Stimulated activated CD4-positive, alpha-beta T cell treated with anti-CD3 and anti-CD28 coated beads, Interleukin-4, amount 100 ng/mL, for 24 hours (primary cell): ENCODE data around the gene KRT26.

Experiments
- DNase-seq: peaks from one replicate; pipeline ENCODE4 v3.0.0-alpha.2; 2020

KRT26 gene

GRCh38 chr17:40724656-40725055 is 47.3 kb downstream of the KRT26 start:
- no peak for DNase-seq

- no peak for DNase-seq
Measured at GRCh38 chr17:40722241-40722640, 49.8 kb downstream of the KRT26 start.

- DNase-seq, result no peak
Measured at GRCh38 chr17:40720899-40721298, 51.1 kb downstream of the KRT26 start.

- DNase-seq, result no peak
Measured at GRCh38 chr17:40718930-40719329, 53.1 kb downstream of the KRT26 start.

- no peak for DNase-seq
Measured at GRCh38 chr17:40717776-40718175, 54.2 kb downstream of the KRT26 start.
